T-helper 1 cell treated with Interleukin-12 subunit alpha and Interleukin-12 subunit beta and Interleukin-4 antibody, amounts not matched to agents 30 ng/mL and 1 ng/mL, for 36 hours (primary cell): ENCODE data around the gene FN3K. TPM values are rescaled to one million over a fixed set of nuclear protein-coding genes. Genes with fewer than 3 reads are reported as not detected.

Source experiments
- intact Hi-C: fragments of 100-400 bp; cut with micrococcal nuclease; formaldehyde crosslinking; loops from one replicate; pipeline ENCODE4 v1.15.1; 2024
- total RNA-seq: library from RNA; stranded (reverse); gene quantifications from 2 replicates; pipeline ENCODE4 v1.2.3, GENCODE V29; 2022

The FN3K gene
- total RNA-seq, 1 donor from 2014 or later = 4.7 TPM

DNA sequence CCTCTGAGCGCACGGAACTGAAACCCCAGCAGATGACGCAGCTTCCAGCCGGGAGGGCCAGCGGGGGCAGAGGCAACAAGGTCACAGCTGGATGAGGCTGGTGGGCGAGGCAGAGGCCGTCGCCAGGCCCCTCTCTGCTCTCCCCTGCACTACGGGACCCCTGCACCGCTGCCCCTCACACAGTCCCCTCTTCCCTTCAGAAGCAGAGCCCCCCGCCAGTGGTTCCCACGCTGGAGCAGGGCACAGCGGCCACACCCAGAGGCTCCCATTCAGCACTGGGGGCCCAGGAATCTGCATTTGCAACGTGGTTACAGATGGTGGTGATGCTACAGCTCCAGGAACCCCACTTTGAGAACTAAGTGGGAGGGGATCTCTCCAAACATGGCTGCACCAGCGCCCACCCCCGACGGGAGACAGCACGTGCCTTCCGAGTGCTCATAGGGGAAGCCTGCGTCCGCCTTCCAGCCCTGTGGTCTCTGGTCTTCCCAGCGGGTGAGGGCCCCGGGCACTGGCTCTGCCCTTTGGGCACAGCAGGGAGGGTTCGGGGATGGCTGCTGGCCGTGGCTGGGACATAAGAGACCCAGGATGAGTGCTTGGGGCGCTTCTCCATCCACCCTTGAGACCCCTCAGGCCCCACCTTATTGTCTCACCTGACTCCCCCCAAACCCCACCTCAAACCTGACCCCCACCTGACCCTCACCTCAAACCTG is 32.2 kb upstream of the FN3K start:
- intact Hi-C loops = no loop called here

DNA sequence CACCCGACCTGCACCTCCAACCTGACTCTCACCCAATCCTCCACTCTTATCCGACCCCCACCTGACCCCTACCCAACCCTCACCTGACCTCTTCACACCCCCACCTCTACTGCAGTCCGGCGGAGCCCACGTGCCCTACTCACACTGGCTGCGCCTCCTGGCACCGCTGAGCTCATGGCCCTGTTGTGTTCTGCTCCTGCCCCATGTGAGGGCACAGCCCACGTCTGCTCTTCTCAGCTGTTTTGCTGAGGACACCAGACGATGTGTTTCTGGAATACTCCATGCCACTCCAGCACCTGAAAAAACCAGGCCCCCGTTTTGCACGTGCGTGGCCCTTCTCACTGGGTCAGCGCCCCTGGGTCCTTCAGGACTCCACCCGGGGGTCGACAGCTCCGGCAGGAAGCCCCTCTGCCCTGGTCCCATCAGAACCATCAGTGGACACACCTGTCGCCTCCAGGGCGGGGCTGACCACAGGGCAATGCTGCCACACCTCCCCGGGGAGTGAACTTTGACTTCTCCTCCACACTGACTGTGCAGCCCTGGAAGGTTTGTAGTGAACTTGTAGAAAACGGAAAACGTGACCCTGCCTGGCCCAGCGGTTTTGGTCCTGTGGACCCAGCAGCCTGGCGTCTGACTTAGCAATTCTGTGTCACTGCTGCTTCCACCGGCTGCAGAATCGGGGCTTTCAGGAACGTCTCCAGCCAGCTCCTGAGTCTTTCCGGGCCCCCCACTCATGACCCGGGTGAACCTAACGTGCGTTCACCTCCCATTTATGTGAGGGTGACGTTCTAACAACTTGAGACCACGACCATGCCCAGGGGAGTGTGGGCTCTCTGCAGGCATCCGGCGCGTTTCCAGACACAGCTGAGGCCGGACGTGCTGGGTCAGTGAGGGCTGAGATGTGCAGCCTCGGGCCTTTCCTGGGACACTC is 31.2 kb upstream of the FN3K start:
- intact Hi-C loops = no loop called here

GRCh38 chr17:82704886-82705285 is 30.5 kb upstream of the FN3K start:
- intact Hi-C loops = no loop called here

DNA sequence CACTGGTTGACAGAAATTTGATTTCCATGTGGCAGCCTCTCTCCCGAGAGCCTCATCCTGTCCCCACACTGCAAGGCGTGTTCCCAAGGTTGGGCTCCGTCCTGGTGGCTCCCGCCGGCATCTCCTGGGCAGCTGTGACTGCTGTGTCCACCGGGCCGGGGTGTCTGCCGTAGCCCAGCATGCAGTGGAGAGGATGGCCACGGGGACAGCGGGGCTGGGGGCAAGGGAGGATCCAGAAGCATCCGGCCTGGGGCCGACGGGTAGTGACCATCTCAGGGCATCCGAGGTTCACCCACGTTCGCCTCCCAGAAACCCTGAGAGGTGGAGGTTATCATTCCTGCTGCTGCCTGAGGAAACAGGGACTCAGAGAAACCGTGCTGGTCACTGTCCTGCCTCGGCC is 29.7 kb upstream of the FN3K start:
- intact Hi-C loops = no loop called here

- intact Hi-C loops = no loop called here
Observed at GRCh38 chr17:82709024-82709675, 26.3 kb upstream of the FN3K start.

- intact Hi-C loops = no loop called here
Observed at GRCh38 chr17:82709676-82710498, 25.5 kb upstream of the FN3K start.

- intact Hi-C loops = no loop called here
Observed at GRCh38 chr17:82710499-82711232, 24.7 kb upstream of the FN3K start.

DNA sequence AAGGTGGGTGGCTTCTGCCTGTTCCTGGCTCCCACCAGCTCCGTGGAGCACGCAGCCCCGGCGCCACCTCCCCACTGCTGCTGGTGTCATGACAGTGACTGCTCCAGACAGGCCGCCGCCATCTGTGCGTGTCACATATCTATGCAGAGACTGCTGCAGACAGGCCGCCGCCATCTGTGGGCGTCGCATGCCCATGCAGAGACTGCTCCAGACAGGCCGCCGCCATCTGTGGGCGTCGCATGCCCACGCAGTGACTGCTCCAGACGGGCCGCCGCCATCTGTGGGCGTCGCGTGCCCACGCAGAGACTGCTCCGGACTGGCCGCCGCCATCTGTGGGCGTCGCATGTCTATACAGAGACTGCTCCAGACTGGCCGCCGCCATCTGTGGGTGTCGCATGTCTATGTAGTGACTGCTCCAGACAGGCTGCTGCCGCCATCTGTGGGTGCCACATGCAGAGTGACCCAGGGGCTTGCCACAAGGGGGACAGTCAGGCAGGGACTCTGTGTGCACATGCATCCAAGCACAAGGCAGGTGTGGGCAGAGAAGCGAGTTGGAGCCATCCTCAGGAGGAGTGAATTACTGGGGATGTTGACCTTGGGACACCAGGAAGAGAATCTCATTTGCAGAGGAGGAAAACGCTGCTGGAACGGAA is 22.2 kb upstream of the FN3K start:
- intact Hi-C loops = no loop called here

DNA sequence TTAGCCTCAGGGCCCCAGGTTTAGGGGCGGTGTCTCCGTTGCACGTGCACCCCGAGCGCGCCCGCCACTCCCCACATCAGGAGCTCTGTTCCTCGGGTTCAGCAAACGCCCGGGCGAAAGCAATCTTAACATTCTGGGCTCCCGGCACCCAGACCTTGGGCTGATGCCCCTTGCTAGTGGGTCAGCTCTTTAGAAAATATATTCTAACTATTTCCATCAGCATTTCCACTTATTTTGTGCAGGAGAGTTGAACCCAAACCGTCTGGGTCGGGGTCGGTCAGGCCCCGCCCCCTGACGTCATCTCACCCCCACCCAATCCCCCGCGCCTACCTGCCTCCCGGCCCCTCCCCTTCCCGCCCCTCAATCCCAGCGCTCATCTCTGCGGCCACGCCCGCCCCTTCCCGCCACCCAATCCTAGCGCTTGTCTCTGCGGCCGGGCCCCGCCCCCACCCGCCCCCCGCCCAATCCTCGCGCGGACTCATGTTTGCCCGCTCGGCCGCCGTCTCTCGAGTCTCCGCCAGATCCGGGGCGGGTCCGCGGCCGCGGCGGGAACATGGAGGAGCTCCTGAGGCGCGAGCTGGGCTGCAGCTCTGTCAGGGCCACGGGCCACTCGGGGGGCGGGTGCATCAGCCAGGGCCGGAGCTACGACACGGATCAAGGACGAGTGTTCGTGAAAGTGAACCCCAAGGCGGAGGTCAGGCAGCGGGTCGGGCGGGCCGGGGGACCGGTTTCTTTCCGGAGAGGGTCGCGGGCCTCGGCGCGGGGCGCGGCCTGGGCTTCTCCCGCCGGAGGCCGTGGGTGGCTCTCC is 19.0 kb upstream of the FN3K start, which contains the start of gene FN3KRP:
TSS of gene FN3KRP (plus strand) at position 504 of the 808 bp plus-strand sequence. CDS start at position 554, 50 bp downstream.
- intact Hi-C loops = loop anchor here (1.0 to 5.0 kb wide), 6 partner anchors 18 to 693 kb away; partner anchors contain the start of genes FN3K, LRRC45, RAB40B and WDR45B

- intact Hi-C loops = loop anchor here (5.0 kb wide), 1 partner anchor 127 kb away; no protein-coding TSS in a partner anchor
Observed at GRCh38 chr17:82718986-82719685, 16.3 kb upstream of the FN3K start.

GRCh38 chr17:82720204-82720603 is 15.2 kb upstream of the FN3K start:
- intact Hi-C loops = no loop called here

DNA sequence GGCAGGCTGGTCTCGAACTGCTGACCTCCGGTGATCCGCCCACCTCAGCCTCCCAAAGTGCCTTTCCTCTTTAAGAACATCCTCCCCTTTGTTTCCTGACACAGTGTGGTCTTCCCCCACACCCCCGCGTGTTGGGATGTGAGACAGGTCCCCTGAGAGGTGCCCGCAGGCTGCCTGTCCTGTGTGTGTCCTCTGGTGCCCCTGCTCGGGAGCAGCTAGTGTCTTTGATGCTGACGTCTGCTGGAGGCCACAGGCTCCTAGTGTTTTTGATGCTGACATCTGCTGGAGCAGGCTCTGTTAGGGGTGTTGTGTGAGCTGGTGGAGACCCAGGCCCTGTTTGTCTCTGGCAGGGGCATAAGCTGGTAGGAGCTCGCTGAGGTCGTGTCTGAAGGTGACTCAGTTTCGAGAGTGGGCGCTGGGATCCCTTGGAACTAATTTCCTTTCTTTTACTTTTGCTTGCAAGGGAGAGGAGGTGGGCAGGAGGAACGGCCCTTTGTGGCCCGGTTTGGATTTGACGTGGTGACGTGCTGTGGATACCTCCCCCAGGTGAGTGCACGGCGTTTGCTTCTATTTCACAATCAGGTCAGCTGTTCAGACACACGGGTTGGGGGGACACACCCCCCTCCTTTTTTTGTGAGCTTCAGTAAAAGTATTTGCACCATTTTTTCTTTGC is 12.9 kb upstream of the FN3K start:
- intact Hi-C loops = no loop called here

DNA sequence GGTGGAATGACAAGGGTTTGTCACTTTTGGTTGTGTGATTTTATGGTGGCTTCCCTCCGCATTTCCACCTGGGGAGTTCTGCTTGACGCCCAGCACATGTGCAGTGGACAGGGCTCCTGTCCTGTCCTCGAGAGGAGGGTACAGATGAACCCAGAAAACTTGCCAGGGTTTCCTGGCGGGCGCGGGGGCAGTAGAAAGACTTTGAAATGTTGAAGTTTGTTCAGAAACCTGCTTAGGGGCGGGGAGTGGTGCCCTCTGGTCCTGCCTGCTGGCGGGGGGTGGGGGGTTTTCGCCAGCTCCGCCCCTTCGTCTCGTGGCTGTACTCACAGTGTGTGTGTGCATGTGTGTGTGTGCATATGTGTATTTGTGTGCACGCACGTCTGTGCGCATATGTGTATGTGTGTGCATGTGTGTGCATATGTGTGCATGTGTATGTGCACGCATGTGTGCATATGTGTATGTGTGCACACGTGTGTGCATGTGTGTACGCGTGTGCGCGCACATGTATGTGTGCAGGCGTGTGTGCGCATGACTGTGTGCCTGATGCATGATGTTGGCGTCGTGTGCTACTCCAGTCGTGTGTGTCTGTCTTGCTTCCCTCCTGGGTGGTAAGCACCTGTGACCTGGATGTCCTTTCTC is 12.1 kb upstream of the FN3K start:
- intact Hi-C loops = no loop called here

DNA sequence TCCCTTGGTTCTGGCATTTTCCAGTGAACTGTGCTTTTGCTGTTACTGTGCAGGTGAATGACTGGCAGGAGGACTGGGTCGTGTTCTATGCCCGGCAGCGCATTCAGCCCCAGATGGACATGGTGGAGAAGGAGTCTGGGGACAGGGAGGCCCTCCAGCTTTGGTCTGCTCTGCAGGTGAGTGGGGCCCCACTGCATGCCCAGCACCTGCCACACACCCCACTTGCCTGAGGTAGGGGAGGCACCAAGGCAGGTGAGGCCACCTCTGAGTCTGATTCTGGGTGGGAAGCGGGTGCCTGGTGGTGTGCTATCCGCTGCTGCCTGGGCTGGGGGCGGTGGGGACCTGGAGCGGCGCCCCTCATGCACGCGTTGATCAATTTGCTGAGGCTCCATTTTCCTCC is 9.0 kb upstream of the FN3K start:
- intact Hi-C loops = no loop called here

DNA sequence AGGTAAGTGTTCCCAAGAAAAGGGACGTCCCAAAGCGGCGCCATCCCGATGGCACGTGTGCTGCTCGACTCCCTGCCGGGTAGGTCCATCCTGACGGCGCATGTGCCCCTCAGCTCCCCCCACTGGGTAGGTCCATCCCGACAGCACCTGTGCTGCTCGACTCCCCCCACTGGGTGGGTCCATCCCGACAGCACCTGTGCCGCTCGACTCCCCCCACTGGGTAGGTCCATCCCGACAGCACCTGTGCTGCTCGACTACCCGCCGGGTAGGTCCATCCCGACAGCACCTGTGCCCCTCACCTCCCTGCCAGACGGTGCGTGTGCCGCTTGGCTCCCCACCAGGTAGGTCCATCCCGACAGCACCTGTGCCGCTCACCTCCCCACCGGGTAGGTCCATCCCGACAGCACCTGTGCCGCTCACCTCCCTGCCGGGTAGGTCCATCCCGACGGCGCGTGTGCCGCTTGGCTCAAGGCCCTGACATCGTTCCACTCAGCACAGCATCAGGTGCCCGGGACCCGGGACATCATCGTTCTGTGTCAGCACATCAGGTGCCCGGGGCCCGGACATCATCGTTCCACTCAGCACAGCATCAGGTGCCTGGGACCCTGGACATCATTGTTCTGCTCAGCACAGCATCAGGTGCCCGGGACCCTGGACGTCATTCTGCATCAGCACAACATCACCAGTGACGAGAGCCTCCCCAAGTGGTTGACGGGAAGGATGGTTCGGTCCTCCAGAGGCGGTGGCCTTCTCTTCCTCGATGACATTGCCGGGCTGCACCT is 5.7 kb upstream of the FN3K start:
- intact Hi-C loops = no loop called here

- intact Hi-C loops = no loop called here
Observed at GRCh38 chr17:82732118-82732743, 3.2 kb upstream of the FN3K start.
